ENCODE data around the gene MPDZ.

MPDZ gene

DNA sequence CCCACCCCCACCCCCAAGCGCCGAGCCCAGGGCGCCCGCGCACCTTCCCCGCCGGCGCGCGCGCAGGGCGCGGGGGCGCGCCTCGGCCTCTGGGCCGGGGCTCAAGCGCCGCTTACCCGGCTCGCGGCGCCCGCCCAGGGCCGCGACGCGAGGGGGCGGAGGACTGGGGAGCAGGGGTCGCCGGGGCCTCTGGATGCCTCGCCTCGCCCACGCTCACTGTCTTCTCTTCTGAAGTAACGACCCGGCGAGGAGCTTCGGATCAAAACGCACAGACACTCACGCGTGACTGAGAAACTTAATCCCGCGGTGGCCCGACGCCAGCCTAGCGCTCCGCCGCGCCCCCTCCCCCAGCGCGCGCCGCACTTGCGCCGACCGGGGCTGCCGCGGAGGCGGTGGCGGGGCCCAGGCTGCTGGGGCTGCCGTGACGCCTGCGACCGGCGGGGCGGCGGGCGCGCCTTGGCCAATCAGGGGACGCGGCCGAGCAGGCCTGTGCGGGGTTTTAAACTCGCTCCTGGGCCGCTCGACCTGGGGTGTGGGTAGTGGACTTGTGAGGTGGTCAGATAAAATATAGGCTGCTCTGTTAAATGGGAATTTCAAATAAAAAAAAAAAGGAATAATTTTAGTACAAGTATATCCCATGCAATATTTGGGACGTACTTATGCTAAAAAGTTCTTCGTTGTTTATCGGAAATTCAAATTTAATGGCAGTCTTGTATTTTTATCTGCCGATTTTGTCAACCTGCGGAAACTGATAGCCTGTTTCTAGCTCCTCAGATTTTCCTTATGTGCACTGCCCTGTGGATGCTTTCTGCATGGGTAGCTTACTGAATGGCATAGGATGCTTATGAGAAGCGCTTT lies at the start of gene MPDZ:
TSS of gene MPDZ (minus strand) at position 409 of the 858 bp plus-strand sequence. CDS start 29,377 bp downstream, outside the sequence.
- no peak for DNase-seq

DNA sequence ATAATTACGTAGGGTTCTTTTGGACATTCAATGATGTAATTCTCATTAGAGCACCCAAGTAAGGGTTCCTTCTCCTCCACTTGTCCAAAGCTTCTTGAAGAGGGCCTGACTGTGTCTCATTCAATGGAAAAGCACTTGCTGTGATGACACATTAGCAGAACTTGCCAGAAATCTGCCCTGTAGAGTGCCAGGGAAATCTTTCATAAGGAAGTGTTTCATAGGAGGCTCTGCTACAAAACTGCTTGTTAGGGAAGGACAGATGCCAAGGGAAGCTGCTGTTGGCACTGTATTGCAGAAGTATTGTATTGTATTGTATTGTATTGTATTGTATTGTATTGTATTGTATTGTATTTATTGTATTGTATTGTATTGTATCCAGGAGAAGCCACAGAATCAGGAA lies 45.5 kb upstream of the MPDZ start:
- DNase-seq, result no peak

DNA sequence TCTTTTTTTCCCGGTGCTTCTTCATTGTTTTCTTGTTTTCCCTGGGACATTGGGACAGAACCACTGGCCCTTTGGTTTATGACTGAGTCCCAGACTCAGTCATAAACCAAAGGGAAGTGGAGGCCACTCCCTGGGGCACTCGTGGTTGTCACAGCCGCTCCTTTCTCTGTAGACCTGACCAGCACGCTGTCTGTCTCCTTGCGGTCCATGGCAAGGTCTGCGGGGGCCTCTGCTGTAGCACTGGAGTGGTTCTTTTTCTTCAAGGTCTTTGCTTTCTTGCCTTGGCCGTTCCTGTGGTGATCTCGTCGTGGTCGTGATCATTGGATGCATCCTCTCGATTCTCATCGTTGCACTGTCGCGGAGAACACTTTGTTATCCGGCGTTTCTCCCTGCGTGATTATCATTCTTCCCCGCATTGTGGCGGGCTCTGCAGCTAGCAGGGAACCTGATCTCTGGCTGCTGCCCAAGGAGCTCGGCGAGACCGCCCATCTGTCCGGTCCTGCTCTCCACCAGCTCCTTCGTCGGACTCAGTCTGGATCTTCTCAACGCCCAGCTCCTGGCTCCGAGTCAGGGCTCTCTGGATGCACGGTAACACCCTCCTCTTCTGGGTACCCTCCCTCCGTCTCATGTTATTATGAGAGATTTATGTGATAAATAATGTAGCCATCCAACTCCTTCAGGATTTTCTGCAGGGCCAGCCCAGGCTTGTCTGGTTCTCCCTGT lies 43.5 kb upstream of the MPDZ start:
- no peak for DNase-seq

DNA sequence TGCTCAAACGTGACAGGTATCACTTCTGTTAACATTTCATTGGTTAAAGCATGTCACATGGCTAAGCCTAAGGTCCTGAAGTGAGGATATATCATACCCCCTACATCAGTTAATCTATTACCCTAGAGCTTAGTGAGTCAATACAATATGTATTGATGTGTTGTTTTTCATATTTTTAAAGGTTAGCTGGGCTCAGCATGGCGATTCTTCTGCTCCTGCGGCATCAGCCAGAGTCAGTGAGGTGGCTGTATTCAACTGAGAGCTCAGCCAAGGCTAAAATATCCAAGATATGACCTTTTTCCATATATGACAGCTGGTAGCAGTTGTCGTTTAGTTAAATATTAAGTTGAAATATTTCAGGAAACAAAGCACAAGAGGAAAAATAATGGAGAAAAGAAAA lies 38.5 kb upstream of the MPDZ start:
- no peak for DNase-seq

DNA sequence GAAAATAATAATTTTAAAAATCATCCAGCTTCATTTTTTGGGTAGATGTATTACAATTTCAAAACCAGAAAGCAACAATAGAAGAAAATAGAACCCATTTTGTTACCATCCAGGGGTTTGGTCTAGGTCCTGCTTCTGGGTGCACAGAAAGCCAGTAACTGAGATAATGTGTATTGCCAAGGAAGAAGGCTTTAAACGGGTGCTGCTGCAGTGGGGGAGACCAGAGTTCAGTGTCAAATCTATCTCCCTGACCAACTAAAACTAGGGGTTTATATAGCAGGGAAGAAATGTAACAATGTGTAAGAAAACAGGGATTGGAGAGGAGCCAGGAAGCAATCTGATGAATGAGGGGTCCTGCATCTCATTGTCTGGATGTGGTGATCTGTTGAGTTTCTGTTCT lies 17.5 kb upstream of the MPDZ start:
- no peak for DNase-seq

- no peak for DNase-seq
Observed at GRCh38 chr9:13295556-13295955, 16.1 kb upstream of the MPDZ start.

DNA sequence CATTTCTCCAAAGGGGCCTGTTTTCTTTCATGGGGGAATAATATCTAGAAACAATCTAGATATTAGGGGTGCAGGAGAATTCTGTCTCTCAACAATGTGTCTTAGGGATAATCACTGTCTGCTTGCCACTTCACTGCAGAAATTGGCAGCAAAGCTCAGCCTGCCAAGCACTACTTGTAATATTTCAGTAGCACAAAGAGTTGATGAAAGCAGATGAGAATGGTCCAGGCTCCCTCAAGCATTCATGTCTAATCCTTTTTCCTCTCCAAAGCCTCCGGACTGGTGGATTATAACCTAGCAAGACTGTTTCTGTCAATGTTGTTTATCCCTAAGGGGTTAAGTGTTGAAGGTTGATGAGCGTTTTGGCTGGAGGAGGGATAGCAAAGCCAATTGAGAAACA lies 13.3 kb upstream of the MPDZ start:
- no peak for DNase-seq

- no peak for DNase-seq
Observed at GRCh38 chr9:13292158-13292557, 12.7 kb upstream of the MPDZ start.

- no peak for DNase-seq
Observed at GRCh38 chr9:13291718-13292117, 12.2 kb upstream of the MPDZ start.

GRCh38 chr9:13284011-13284410 lies 4.5 kb upstream of the MPDZ start:
- no peak for DNase-seq

DNA sequence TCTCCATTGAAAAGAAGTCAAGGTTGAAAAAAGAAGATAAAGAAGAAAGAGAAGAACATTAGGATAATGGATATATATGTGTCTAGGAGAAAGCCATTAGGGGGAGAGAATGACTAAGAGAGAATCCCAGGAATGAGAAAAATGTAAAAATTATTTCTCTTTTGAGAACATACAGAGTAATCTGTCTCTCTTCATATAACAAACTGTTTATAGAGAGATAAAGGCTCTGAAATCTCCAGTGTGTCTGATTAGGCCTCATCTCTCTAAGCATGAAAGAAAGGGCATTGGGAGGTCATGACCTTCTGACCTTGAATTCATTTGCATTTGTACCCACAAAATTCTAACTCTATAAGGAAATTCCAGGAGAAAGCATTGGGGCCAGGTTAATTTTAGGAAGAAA lies 3.5 kb upstream of the MPDZ start:
- DNase-seq, result no peak

GRCh38 chr9:13281356-13282016 lies 2.0 kb upstream of the MPDZ start:
- no peak for DNase-seq

DNA sequence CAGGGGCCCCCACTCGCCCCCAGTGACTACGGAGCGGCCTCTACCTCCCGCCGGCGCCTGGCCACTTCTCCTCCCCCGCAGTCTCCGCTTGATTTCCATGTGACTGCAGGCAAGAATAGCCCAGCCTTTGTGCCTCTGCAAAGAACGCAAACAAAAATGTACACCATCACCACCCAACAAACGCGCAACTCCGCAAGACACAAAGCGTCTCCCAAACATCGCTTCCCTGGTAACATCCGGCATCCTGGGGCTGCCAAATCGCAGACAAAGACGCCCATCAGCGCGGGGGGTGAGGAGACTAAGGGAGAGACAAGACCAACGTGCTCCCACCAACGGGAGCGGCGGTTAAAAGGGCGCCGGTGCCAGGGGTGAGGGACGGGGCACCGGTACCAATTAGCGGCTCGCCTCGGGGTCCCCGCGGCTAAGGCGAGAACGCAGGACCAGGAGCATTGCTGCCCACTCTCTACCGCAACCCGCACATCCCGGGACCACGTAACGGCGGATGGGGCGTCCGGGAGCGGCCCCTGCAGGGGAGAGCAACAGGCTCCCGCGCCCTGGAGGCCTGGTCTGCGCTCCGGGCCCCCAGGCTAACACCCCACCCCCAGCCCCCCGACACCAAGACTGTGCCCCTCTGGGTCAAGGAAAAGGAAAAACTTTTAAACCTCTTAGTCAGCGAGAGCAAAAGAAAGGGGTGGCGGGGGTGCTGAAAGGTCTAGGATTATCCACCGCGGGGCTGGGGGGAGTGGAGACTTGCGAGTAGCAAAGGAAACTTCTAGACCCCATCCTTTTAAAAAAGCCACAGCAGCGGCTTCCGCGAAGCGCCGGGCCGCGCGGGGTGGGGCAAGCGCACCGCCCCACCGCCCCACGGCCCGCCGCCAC lies 885 bp downstream of the MPDZ start:
- DNase-seq, result no peak

- no peak for DNase-seq
Observed at GRCh38 chr9:13278023-13278367, 1.5 kb downstream of the MPDZ start.

DNA sequence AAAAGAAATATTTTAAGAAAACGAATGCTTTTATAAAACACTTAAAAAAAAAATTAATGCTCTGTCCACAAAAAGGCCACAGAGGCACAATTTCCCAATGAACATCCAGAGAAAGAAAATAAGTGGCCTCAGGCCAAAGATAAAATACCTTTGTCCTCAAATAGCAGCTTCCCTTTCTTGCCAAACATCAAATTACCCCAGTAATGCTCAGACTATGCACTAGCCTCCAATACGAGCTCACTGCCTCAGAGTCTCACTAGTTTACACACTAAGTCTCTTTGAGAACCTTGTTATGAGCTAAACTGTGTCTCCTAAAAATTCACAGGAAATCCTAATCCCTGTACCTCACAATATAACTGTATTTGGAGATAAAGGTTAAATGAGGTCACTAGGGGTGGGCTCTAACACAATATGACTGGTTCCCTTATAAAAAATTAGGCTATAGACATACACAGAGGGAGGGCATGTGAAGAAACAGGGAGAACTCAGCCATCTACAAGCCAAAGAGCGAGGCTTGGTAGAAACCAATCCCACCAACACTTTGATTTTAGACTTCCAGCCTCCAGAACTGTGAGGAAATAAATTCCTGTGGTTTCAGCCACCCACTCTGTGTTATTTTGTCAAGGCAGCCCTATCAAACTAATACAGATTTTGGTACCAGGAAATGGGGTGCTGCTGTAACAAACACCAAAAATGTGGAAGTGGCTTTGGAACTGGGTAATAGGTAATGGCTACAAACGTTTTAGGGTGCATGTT lies 4.4 kb downstream of the MPDZ start:
- no peak for DNase-seq

GRCh38 chr9:13270734-13271133 lies 8.8 kb downstream of the MPDZ start:
- no peak for DNase-seq

- DNase-seq, result no peak
Observed at GRCh38 chr9:13269589-13270452, 9.7 kb downstream of the MPDZ start.

DNA sequence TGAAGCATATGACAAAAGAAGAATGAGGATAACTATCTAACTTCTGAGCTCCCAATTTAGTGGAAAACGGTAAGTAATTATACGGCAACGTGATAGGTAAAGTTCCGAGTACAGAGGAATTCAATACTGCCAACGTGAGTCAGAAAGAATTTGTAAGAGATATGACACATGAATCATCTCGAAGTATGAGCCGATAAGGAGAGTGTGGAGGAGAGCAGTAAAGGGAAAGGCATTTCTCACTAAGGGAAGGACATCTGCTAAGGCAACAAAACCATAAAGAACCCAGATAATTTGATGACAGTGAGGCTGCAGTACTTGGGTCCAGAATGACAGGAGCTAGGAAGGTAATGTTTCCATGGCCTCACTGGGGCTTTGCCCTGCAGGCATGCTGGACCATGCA lies 11.0 kb downstream of the MPDZ start:
- no peak for DNase-seq

GRCh38 chr9:13267743-13268142 lies 11.7 kb downstream of the MPDZ start:
- no peak for DNase-seq

- no peak for DNase-seq
Observed at GRCh38 chr9:13266167-13266566, 13.3 kb downstream of the MPDZ start.

- DNase-seq, result no peak
Observed at GRCh38 chr9:13264788-13265187, 14.7 kb downstream of the MPDZ start.

All from cortex of kidney (tissue), 1 donor.